Thyroid gland (tissue), 4 donors: Measurements from ENCODE around the gene ADAD2. TPM values are rescaled to one million over a fixed set of nuclear protein-coding genes. Genes with fewer than 3 reads are reported as not detected.
"Not testable (repeated sequence)": the region's sequence is repeated elsewhere in the genome, so short reads cannot be mapped to it uniquely, and the experiment has no call there.

Experiments used
- DNase-seq, 2 donors: peaks; one replicate each; pipeline ENCODE4 v3.0.0-alpha.2; 2019
- H3K27ac ChIP-seq, 3 donors: fragments of 200-600 bp; sonication (generic); 1 replicate in 2 of 3; 2 replicates in 1 of 3; pipeline ENCODE4 v1.5.1; 2016 to 2019; ENCODE audit warnings: mild to moderate bottlenecking in 1 of 3, moderate library complexity in 1 of 3
- H3K27me3 ChIP-seq: fragments of 200-600 bp; sonication (generic); one replicate; pipeline ENCODE4 v1.5.1; 2019
- H3K36me3 ChIP-seq, 2 donors: fragments of 200-600 bp; sonication (generic); one replicate each; pipeline ENCODE4 v1.5.1; 2016 to 2019
- H3K4me1 ChIP-seq, 2 donors: fragments of 200-600 bp; sonication (generic); one replicate each; pipeline ENCODE4 v1.5.1; 2017 to 2019
- H3K4me3 ChIP-seq, 3 donors: fragments of 200-600 bp; sonication (generic); replicated peaks in 1 of 3; 1 replicate in 2 of 3; 2 replicates in 1 of 3; pipeline ENCODE4 v1.5.1; 2016; ENCODE audit warnings: mild to moderate bottlenecking in 1 of 3
- H3K9me3 ChIP-seq: fragments of 200-600 bp; sonication (generic); one replicate; pipeline ENCODE4 v1.5.1; 2017
- POLR2A ChIP-seq, 2 donors: fragments of 450-650 bp; IDR thresholded peaks; one replicate each; pipeline ENCODE4 v1.6.1; 2017; ENCODE audit warnings: antibody characterized with exemption in 2 of 2, mild to moderate bottlenecking in 2 of 2, moderate library complexity in 1 of 2
- WGBS, 2 donors: methylation state at CpG; one replicate each; pipeline ENCODE4 v1.1.5; 2017; 5-methylcytosine and 5-hydroxymethylcytosine counted together
- intact Hi-C: fragments of 100-400 bp; cut with DNase I; formaldehyde crosslinking; loops from one replicate; pipeline ENCODE4 v1.15.1; 2023
- total RNA-seq, 4 donors: library from RNA; depleted of rRNA; stranded (reverse); fragments of >200 nt; gene quantifications; one replicate each; pipeline ENCODE4 v1.2.3, GENCODE V29; 2016
- TF ChIP-seq, protein P1 (sequence below), 6 experiments: fragments of 200-600 bp in 3 of 6; fragments of 450-650 bp in 3 of 6; sonication (generic) in 3 of 6; IDR thresholded peaks; one replicate each; pipeline ENCODE4 v1.5.1; 2016 to 2019; ENCODE audit warnings: antibody characterized with exemption in 6 of 6, mild to moderate bottlenecking in 2 of 6, inconsistent platforms in 1 of 6, moderate library complexity in 1 of 6

ADAD2 gene
- total RNA-seq, 4 donors from 2014 or later = 0.24 to 0.78 (median 0.54) TPM

- 85 to 94% methylated on average over 4 to 10 of the region's 14 CpGs for WGBS, 2 donors
- DNase-seq = no peak
- H3K27ac ChIP-seq = no peak overlapping the region
- TF ChIP-seq, protein P1, sequence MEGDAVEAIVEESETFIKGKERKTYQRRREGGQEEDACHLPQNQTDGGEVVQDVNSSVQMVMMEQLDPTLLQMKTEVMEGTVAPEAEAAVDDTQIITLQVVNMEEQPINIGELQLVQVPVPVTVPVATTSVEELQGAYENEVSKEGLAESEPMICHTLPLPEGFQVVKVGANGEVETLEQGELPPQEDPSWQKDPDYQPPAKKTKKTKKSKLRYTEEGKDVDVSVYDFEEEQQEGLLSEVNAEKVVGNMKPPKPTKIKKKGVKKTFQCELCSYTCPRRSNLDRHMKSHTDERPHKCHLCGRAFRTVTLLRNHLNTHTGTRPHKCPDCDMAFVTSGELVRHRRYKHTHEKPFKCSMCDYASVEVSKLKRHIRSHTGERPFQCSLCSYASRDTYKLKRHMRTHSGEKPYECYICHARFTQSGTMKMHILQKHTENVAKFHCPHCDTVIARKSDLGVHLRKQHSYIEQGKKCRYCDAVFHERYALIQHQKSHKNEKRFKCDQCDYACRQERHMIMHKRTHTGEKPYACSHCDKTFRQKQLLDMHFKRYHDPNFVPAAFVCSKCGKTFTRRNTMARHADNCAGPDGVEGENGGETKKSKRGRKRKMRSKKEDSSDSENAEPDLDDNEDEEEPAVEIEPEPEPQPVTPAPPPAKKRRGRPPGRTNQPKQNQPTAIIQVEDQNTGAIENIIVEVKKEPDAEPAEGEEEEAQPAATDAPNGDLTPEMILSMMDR (IDR thresholded peaks at IDR 0.05) = no peak
- TF ChIP-seq POLR2A (IDR thresholded peaks at IDR 0.05) = no peak
- no peaks in the 10 kb centered on the region for H3K4me1 ChIP-seq
- intact Hi-C loops = loop anchor here (10.0 kb wide), 1 partner anchor 287 kb away; no protein-coding TSS in a partner anchor
- H3K9me3 ChIP-seq = no peaks in the 10 kb centered on the region
- H3K36me3 ChIP-seq = no peaks in the 10 kb centered on the region
- no peak overlapping the region for H3K4me3 ChIP-seq
- H3K27me3 ChIP-seq = no peaks in the 10 kb centered on the region
Measured at GRCh38 chr16:84197466-84198128, 6.6 kb downstream of the ADAD2 start.

GRCh38 chr16:84198401-84198800 lies 7.4 kb downstream of the ADAD2 start:
- Histone ChIP-seq H3K4me3 (no peak overlapping the region), H3K36me3 (no peaks in the 10 kb centered on the region), H3K4me1 (no peaks in the 10 kb centered on the region), H3K27me3 (no peaks in the 10 kb centered on the region), H3K9me3 (no peaks in the 10 kb centered on the region), H3K27ac (no peak overlapping the region)
- WGBS, 2 donors = 82 to 83% methylated on average over 9 to 10 of the region's 10 CpGs
- intact Hi-C loops = loop anchor here (10.0 kb wide), 1 partner anchor 286 kb away; no protein-coding TSS in a partner anchor
- TF ChIP-seq POLR2A (IDR thresholded peaks at IDR 0.05) = no peak
- DNase-seq = no peak

- DNase-seq = no peak
- H3K36me3 ChIP-seq = no peaks in the 10 kb centered on the region
- H3K27ac ChIP-seq = no peak overlapping the region
- H3K9me3 ChIP-seq = no peaks in the 10 kb centered on the region
- no peak overlapping the region for H3K4me3 ChIP-seq
- H3K4me1 ChIP-seq = no peaks in the 10 kb centered on the region
- TF ChIP-seq, protein P1 (IDR thresholded peaks at IDR 0.05) = no peak
- no peak for TF ChIP-seq POLR2A (IDR thresholded peaks at IDR 0.05)
- WGBS, 2 donors = 70 to 71% methylated on average over 13 of the region's 13 CpGs
- no peaks in the 10 kb centered on the region for H3K27me3 ChIP-seq
- intact Hi-C loops = loop anchor here (10.0 kb wide), 1 partner anchor 286 kb away; no protein-coding TSS in a partner anchor
Measured at GRCh38 chr16:84199097-84199496, 8.1 kb downstream of the ADAD2 start.

- TF ChIP-seq, protein P1 (IDR thresholded peaks at IDR 0.05) = no peak
- TF ChIP-seq POLR2A (IDR thresholded peaks at IDR 0.05) = no peak
- no peak for DNase-seq
- H3K27me3 ChIP-seq = no peaks in the 10 kb centered on the region
- H3K4me1 ChIP-seq = no peaks in the 10 kb centered on the region
- intact Hi-C loops = loop anchor here (10.0 kb wide), 1 partner anchor 285 kb away; no protein-coding TSS in a partner anchor
- no peak overlapping the region for H3K27ac ChIP-seq
- H3K4me3 ChIP-seq = no peak overlapping the region
- WGBS, 2 donors = 73 to 97% methylated on average over 9 to 10 of the region's 10 CpGs
- no peaks in the 10 kb centered on the region for H3K9me3 ChIP-seq
- H3K36me3 ChIP-seq = no peaks in the 10 kb centered on the region
Measured at GRCh38 chr16:84199861-84200260, 8.9 kb downstream of the ADAD2 start.

GRCh38 chr16:84204551-84204950 lies 13.6 kb downstream of the ADAD2 start:
- H3K4me3 ChIP-seq, H3K9me3 ChIP-seq, intact Hi-C loops, H3K4me1 ChIP-seq, H3K27ac ChIP-seq, H3K27me3 ChIP-seq, DNase-seq, H3K36me3 ChIP-seq: not testable (repeated sequence)
- 92% methylated on average over 5 of the region's 26 CpGs; no CpG with 5 or more reads in 1 of the 2 donors for WGBS, 2 donors

DNA sequence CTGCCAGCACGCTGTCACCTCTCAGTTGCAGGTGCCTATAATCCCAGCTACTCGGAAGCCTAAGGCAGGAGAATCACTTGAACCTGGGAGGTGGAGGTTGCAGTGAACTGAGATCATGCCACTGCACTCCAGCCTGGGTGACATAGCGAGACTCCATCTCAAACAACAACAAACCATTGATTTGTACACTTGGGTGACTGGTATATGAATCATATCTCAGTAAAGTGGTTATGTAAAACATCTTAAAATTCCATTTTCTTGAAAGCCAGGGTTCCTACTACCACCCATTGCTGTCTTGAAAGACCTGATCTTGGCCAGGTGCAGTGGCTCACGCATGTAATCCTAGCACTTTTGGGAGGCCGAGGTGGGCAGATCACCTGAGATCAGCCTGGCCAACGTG lies 14.2 kb downstream of the ADAD2 start:
- H3K4me1 ChIP-seq, H3K4me3 ChIP-seq, H3K27ac ChIP-seq, H3K36me3 ChIP-seq, H3K9me3 ChIP-seq, H3K27me3 ChIP-seq, intact Hi-C loops, DNase-seq: not testable (repeated sequence)
- WGBS, 2 donors = 90 to 97% methylated on average over 6 of the region's 6 CpGs
